ENCODE measurements around the gene APC. TPM values are rescaled to one million over a fixed set of nuclear protein-coding genes. Genes with fewer than 3 reads are reported as not detected.

The APC gene
- total RNA-seq, 1 experiment from 2014 or later, result 40.0 TPM

GRCh38 chr5:112860929-112861637 is 123.4 kb downstream of the APC start, which contains the start of gene SRP19 (continued):
- no peak for TF ChIP-seq ATF6 (CRISPR knock-in tag; IDR thresholded peaks at IDR 0.05)
- TF ChIP-seq JAZF1 (CRISPR knock-in tag; IDR thresholded peaks at IDR 0.05), result no peak
- TF ChIP-seq, protein P1, sequence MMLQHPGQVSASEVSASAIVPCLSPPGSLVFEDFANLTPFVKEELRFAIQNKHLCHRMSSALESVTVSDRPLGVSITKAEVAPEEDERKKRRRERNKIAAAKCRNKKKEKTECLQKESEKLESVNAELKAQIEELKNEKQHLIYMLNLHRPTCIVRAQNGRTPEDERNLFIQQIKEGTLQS (CRISPR knock-in tag; conservative IDR thresholded peaks at IDR 0.05), result peak; percentile 88
- peak; percentile 36; the same call in 1 of the 2 replicates for TF ChIP-seq JUN (CRISPR knock-in tag; IDR thresholded peaks at IDR 0.05)
- TF ChIP-seq SMAD4 (CRISPR knock-in tag; IDR thresholded peaks at IDR 0.05), result peak; percentile 92
- TF ChIP-seq, protein P2, sequence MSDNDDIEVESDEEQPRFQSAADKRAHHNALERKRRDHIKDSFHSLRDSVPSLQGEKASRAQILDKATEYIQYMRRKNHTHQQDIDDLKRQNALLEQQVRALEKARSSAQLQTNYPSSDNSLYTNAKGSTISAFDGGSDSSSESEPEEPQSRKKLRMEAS (CRISPR knock-in tag; IDR thresholded peaks at IDR 0.05), result peak; percentile 99
- peak; percentile 93 for TF ChIP-seq CREB1 (CRISPR knock-in tag; IDR thresholded peaks at IDR 0.05)
- TF ChIP-seq, protein P3, sequence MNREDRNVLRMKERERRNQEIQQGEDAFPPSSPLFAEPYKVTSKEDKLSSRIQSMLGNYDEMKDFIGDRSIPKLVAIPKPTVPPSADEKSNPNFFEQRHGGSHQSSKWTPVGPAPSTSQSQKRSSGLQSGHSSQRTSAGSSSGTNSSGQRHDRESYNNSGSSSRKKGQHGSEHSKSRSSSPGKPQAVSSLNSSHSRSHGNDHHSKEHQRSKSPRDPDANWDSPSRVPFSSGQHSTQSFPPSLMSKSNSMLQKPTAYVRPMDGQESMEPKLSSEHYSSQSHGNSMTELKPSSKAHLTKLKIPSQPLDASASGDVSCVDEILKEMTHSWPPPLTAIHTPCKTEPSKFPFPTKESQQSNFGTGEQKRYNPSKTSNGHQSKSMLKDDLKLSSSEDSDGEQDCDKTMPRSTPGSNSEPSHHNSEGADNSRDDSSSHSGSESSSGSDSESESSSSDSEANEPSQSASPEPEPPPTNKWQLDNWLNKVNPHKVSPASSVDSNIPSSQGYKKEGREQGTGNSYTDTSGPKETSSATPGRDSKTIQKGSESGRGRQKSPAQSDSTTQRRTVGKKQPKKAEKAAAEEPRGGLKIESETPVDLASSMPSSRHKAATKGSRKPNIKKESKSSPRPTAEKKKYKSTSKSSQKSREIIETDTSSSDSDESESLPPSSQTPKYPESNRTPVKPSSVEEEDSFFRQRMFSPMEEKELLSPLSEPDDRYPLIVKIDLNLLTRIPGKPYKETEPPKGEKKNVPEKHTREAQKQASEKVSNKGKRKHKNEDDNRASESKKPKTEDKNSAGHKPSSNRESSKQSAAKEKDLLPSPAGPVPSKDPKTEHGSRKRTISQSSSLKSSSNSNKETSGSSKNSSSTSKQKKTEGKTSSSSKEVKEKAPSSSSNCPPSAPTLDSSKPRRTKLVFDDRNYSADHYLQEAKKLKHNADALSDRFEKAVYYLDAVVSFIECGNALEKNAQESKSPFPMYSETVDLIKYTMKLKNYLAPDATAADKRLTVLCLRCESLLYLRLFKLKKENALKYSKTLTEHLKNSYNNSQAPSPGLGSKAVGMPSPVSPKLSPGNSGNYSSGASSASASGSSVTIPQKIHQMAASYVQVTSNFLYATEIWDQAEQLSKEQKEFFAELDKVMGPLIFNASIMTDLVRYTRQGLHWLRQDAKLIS (CRISPR knock-in tag; IDR thresholded peaks at IDR 0.05; ENCODE audit: borderline replicate concordance), result peak; percentile 90; the same call in 1 of the 2 replicates
- TF ChIP-seq ATF2 (CRISPR knock-in tag; IDR thresholded peaks at IDR 0.05; ENCODE audit: borderline replicate concordance, low read depth), result peak; percentile 89; the same call in 1 of the 2 replicates
- TF ChIP-seq ZNF263 (CRISPR knock-in tag; IDR thresholded peaks at IDR 0.05; ENCODE audit: low read depth), result no peak
- peak; percentile 63 for TF ChIP-seq NFYB (CRISPR knock-in tag; conservative IDR thresholded peaks at IDR 0.05; ENCODE audit: low read depth)

- DNase-seq (ENCODE audit: low spot score) (no peak), ATAC-seq (no peak)
- Mint-ChIP-seq H3K4me1 (peaks cover 17% of the 10 kb centered on the region), H3K9me3 (peaks cover 5% of the 10 kb centered on the region; the same call in 1 of the 2 replicates), H3K36me3 (peaks cover 33% of the 10 kb centered on the region), H3K27ac (peak overlapping the region; percentile 96), H3K27me3 (ENCODE audit: low read depth) (peaks cover 20% of the 10 kb centered on the region), H3K4me3 (peak overlapping the region; percentile 96)
- POLR2A ChIA-PET, result interaction anchor here (0.6 to 1.7 kb wide), 3 partner anchors 11 to 170 kb away, joined by 3 to 5 read pairs (median 3); no protein-coding TSS in a partner anchor
- CTCF ChIA-PET, result interaction anchor here (1.0 to 1.9 kb wide), 5 partner anchors 13 to 701 kb away, joined by 3 to 21 read pairs (median 4); partner anchors contain the start of gene REEP5
- no peak for TF ChIP-seq TCF7 (CRISPR knock-in tag; IDR thresholded peaks at IDR 0.05; ENCODE audit: low read depth)
- TF ChIP-seq FOXJ3 (CRISPR knock-in tag; IDR thresholded peaks at IDR 0.05; ENCODE audit: borderline replicate concordance), result no peak
- TF ChIP-seq, protein P1 (CRISPR knock-in tag; conservative IDR thresholded peaks at IDR 0.05), result no peak
- no peak for TF ChIP-seq MYBL2 (CRISPR knock-in tag; IDR thresholded peaks at IDR 0.05)
- no peak for TF ChIP-seq IRF2 (CRISPR knock-in tag; IDR thresholded peaks at IDR 0.05; ENCODE audit: borderline replicate concordance, low read depth)
- no peak for TF ChIP-seq HMGA2 (CRISPR knock-in tag; IDR thresholded peaks at IDR 0.05)
These were observed 123.9 kb downstream of the APC start for GRCh38 chr5:112861638-112861985.

All from WTC11 (cell line).